Upper lobe of right lung (tissue), 1 donor: ENCODE measurements around the gene TSC2. TPM values are rescaled to one million over a fixed set of nuclear protein-coding genes. Genes with fewer than 3 reads are reported as not detected.

ENCODE experiments used
- ATAC-seq: fragments of 200-7000 bp; cut with Tn5 transposase; one replicate; pipeline ENCODE4 v1.9.1; 2020; ENCODE audit warnings: mild to moderate bottlenecking, moderate library complexity
- DNase-seq: peaks from one replicate; pipeline ENCODE4 v3.0.0-alpha.2; 2020
- H3K27ac ChIP-seq: fragments of 200-600 bp; one replicate; pipeline ENCODE4 v1.8.0; 2022
- H3K27me3 ChIP-seq: fragments of 200-600 bp; one replicate; pipeline ENCODE4 v1.8.0; 2022; ENCODE audit warnings: mild to moderate bottlenecking
- H3K36me3 ChIP-seq: fragments of 200-600 bp; one replicate; pipeline ENCODE4 v1.8.0; 2022
- H3K4me1 ChIP-seq: fragments of 200-600 bp; one replicate; pipeline ENCODE4 v1.8.0; 2022
- H3K4me3 ChIP-seq: fragments of 200-600 bp; one replicate; pipeline ENCODE4 v1.8.0; 2022; ENCODE audit warnings: mild to moderate bottlenecking
- H3K9me3 ChIP-seq: fragments of 200-600 bp; one replicate; pipeline ENCODE4 v1.8.0; 2022
- intact Hi-C: fragments of 100-400 bp; cut with DNase I; formaldehyde crosslinking; loops from one replicate; pipeline ENCODE4 v1.11.0; 2022
- total RNA-seq: library from RNA; stranded (reverse); fragmentation: NEBNext Ultra II Directional; extraction: Animal tissue kit (Norgen Biotek cat#: 25700); gene quantifications from one replicate; pipeline ENCODE4 v1.2.1, GENCODE V29; 2021
- TF ChIP-seq, protein P1 (sequence below): fragments of 200-600 bp; IDR thresholded peaks from one replicate; pipeline ENCODE4 v1.8.0; 2022; ENCODE audit warnings: antibody characterized with exemption
- donor health status: DM: no; HTN: yes; CAD: no; lungs with severe emphysema.

TSC2 gene
- total RNA-seq, 1 donor from 2014 or later = 119 TPM

DNA sequence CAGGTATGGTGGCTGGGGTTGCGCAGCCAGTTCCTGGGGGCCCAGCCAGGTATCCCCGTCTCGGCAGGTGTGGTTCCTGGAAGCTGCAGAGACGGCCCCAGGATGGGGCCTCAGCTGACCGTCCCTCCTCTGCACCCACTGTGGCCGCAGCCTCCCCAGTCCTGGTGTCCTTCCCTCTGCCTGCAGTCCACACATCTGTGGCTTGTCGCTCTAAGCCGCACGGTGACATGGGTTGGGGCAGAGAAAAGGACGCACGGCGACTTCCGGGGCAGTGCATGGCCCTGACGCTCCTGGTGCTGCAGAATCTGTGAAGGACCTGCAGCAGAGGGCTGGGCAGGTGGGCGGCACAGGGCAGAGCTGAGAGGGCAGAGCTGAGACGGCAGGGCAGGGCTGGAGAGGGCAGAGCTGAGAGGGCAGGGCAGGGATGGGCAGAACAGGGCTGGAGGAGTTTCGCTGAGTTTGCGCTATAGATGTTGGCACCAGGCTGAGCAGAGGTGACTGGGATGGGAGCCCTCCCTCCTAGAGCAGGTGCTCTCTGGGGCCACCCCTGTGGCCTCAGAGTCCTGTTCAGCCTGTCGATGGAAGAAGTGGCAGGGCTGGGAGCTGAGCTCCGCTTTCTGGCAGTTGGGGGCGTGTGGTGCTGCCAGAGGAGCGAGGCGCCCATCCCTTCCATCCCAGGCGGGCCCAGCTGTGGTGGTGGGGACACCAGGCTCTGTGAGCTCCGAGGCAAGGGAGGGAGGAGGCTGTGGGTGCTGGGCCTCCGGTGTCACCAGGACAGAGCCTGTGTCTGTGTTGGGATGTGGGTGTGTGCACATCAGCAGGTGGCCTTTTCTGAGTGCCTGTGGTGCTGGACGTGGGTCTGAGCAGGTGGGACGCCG is 23.0 kb downstream of the TSC2 start:
- ATAC-seq (no peak), DNase-seq (no peak)
- H3K27me3 ChIP-seq = no peaks in the 10 kb centered on the region
- H3K9me3 ChIP-seq = no peaks in the 10 kb centered on the region
- H3K36me3 ChIP-seq = peaks cover 82% of the 10 kb centered on the region
- intact Hi-C loops = no loop called here
- TF ChIP-seq, protein P1, sequence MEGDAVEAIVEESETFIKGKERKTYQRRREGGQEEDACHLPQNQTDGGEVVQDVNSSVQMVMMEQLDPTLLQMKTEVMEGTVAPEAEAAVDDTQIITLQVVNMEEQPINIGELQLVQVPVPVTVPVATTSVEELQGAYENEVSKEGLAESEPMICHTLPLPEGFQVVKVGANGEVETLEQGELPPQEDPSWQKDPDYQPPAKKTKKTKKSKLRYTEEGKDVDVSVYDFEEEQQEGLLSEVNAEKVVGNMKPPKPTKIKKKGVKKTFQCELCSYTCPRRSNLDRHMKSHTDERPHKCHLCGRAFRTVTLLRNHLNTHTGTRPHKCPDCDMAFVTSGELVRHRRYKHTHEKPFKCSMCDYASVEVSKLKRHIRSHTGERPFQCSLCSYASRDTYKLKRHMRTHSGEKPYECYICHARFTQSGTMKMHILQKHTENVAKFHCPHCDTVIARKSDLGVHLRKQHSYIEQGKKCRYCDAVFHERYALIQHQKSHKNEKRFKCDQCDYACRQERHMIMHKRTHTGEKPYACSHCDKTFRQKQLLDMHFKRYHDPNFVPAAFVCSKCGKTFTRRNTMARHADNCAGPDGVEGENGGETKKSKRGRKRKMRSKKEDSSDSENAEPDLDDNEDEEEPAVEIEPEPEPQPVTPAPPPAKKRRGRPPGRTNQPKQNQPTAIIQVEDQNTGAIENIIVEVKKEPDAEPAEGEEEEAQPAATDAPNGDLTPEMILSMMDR = no peak
- H3K4me1 ChIP-seq = no peaks in the 10 kb centered on the region
- no peak overlapping the region for H3K4me3 ChIP-seq
- no peak overlapping the region for H3K27ac ChIP-seq

- Histone ChIP-seq H3K4me1 (no peaks in the 10 kb centered on the region), H3K27ac (no peak overlapping the region), H3K9me3 (no peaks in the 10 kb centered on the region), H3K36me3 (peaks cover 82% of the 10 kb centered on the region), H3K4me3 (no peak overlapping the region), H3K27me3 (no peaks in the 10 kb centered on the region)
- DNase-seq (no peak), ATAC-seq (no peak)
- TF ChIP-seq, protein P1 = no peak
- intact Hi-C loops = no loop called here
Observed at GRCh38 chr16:2071454-2072202, 23.8 kb downstream of the TSC2 start.

- DNase-seq (no peak), ATAC-seq (no peak)
- H3K4me1 ChIP-seq = no peaks in the 10 kb centered on the region
- intact Hi-C loops = no loop called here
- TF ChIP-seq, protein P1 = no peak
- H3K27me3 ChIP-seq = no peaks in the 10 kb centered on the region
- H3K4me3 ChIP-seq = no peak overlapping the region
- no peaks in the 10 kb centered on the region for H3K9me3 ChIP-seq
- no peak overlapping the region for H3K27ac ChIP-seq
- H3K36me3 ChIP-seq = peaks cover 82% of the 10 kb centered on the region
Observed at GRCh38 chr16:2072926-2073325, 25.1 kb downstream of the TSC2 start.

DNA sequence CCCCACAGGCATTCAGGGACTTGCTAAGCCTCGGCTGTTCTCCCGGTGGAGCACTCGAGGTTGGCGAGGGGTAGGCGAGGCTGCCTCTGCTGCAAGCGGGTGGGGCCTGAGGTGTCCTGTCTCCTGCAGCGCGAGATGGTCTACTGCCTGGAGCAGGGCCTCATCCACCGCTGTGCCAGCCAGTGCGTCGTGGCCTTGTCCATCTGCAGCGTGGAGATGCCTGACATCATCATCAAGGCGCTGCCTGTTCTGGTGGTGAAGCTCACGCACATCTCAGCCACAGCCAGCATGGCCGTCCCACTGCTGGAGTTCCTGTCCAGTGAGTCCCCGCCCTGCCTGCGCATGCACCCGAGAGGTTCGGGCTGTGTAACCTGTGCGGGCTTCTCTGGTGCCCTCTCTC is 26.3 kb downstream of the TSC2 start:
- Histone ChIP-seq H3K36me3 (peaks cover 82% of the 10 kb centered on the region), H3K4me3 (no peak overlapping the region), H3K9me3 (no peaks in the 10 kb centered on the region), H3K4me1 (no peaks in the 10 kb centered on the region), H3K27ac (no peak overlapping the region), H3K27me3 (no peaks in the 10 kb centered on the region)
- intact Hi-C loops = no loop called here
- TF ChIP-seq, protein P1 = no peak
- DNase-seq (no peak), ATAC-seq (no peak)

DNA sequence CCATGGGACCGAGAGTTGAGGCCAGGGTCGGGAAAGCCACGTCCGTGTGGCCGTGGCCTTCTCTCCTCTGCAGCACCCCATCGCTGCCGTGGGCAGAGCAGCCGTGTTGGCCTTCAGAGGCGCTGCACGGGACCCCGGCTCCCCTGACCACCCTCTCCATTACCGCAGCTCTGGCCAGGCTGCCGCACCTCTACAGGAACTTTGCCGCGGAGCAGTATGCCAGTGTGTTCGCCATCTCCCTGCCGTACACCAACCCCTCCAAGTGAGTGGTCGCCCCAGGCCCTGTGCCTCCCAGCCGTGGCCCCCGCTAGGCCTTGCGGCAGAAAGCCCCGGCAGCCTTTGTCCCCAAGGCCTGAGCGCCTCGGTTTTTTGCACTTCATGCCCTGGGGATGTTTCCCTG is 27.8 kb downstream of the TSC2 start:
- no peak for DNase-seq
- Histone ChIP-seq H3K27ac (no peak overlapping the region), H3K36me3 (peaks cover 87% of the 10 kb centered on the region), H3K4me1 (no peaks in the 10 kb centered on the region), H3K9me3 (no peaks in the 10 kb centered on the region), H3K4me3 (no peak overlapping the region), H3K27me3 (no peaks in the 10 kb centered on the region)
- intact Hi-C loops = no loop called here
- TF ChIP-seq, protein P1 = no peak
- ATAC-seq = no peak
